PC-3 (cell line): ENCODE data around the gene TRAFD1. TPM values are rescaled to one million over a fixed set of nuclear protein-coding genes. Genes with fewer than 3 reads are reported as not detected.

Source experiments
- ATAC-seq: fragments of 200-7000 bp; cut with Tn5 transposase; 2 replicates; pipeline ENCODE4 v1.9.1; 2020; ENCODE audit warnings: mild to moderate bottlenecking, moderate library complexity
- BruUV-seq: library from RNA; stranded (reverse); fragments of 400-500 nt; replicated peaks from 2 replicates; lab custom pipeline; 2021; lab: Mats Ljungman, UMichigan
- CTCF ChIA-PET: fragments of 300-600 bp; sonication (Branson Sonifier 250); formaldehyde crosslinking; loops from one replicate; lab custom pipeline; 2022; ENCODE audit warnings: antibody characterized with exemption; lab: Charles Lee
- POLR2A ChIA-PET: fragments of 300-600 bp; sonication (Branson Sonifier 250); formaldehyde crosslinking; loops from one replicate; lab custom pipeline; 2022; ENCODE audit warnings: antibody characterized with exemption; ENCODE audit not compliant: unreplicated experiment; lab: Charles Lee
- DNase-seq: peaks from one replicate; pipeline ENCODE4 v3.0.0-alpha.2; 2015
- H2AFZ ChIP-seq: fragments of 300-600 bp; sonication (generic); 2 replicates; pipeline ENCODE4 v1.6.0; 2016; ENCODE audit warnings: antibody characterized with exemption, low read length
- H3F3A ChIP-seq: fragments of 300-600 bp; sonication (generic); one replicate; pipeline ENCODE4 v1.6.0; 2017; ENCODE audit warnings: antibody characterized with exemption, low read length, control low read depth, mild to moderate bottlenecking; ENCODE audit not compliant: unreplicated experiment
- H3K27ac ChIP-seq: fragments of 300-600 bp; sonication (generic); 2 replicates; pipeline ENCODE4 v1.5.1; 2016; ENCODE audit warnings: mild to moderate bottlenecking, low read length
- H3K27me3 ChIP-seq: fragments of 300-600 bp; sonication (generic); 2 replicates; pipeline ENCODE4 v1.6.1; 2016; ENCODE audit warnings: low read length, mixed read lengths
- H3K36me3 ChIP-seq: fragments of 300-600 bp; sonication (generic); 2 replicates; pipeline ENCODE4 v1.6.1; 2016; ENCODE audit warnings: low read depth, mixed run types, low read length, mixed read lengths
- H3K4me1 ChIP-seq: fragments of 300-600 bp; sonication (generic); 2 replicates; pipeline ENCODE4 v1.5.1; 2016; ENCODE audit warnings: low read length; ENCODE audit not compliant: insufficient read depth
- H3K4me2 ChIP-seq: fragments of 300-600 bp; sonication (generic); 2 replicates; pipeline ENCODE4 v1.6.0; 2016; ENCODE audit warnings: low read length
- H3K4me3 ChIP-seq: fragments of 300-600 bp; sonication (generic); 2 replicates; pipeline ENCODE4 v1.5.1; 2016; ENCODE audit warnings: mild to moderate bottlenecking, low read length, mixed read lengths
- H3K79me2 ChIP-seq: fragments of 300-600 bp; sonication (generic); 2 replicates; pipeline ENCODE4 v1.6.1; 2017; ENCODE audit warnings: low read length, mixed read lengths
- H3K9ac ChIP-seq: fragments of 300-600 bp; sonication (generic); 2 replicates; pipeline ENCODE4 v1.6.0; 2016; ENCODE audit warnings: mild to moderate bottlenecking, low read length
- H3K9me2 ChIP-seq: fragments of 300-600 bp; sonication (generic); replicated peaks from 2 replicates; pipeline ENCODE4 v1.6.1; 2016; ENCODE audit warnings: mixed run types, low read length, mixed read lengths
- H3K9me3 ChIP-seq: fragments of 300-600 bp; sonication (generic); 2 replicates; pipeline ENCODE4 v1.6.1; 2016; ENCODE audit warnings: low read length, mixed read lengths
- H4K20me1 ChIP-seq: fragments of 300-600 bp; sonication (generic); 2 replicates; pipeline ENCODE4 v1.6.1; 2016; ENCODE audit warnings: low read length, mixed read lengths
- CTCF ChIP-seq: fragments of 300-600 bp; sonication (generic); conservative IDR thresholded peaks from 2 replicates; pipeline ENCODE4 v1.5.1; 2017; ENCODE audit warnings: antibody characterized with exemption, low read depth, mild to moderate bottlenecking, low read length
- EZH2 ChIP-seq: fragments of 300-600 bp; sonication (generic); IDR thresholded peaks from one replicate; pipeline ENCODE4 v1.6.1; 2017; ENCODE audit warnings: antibody characterized with exemption, mild to moderate bottlenecking, low read length; ENCODE audit not compliant: unreplicated experiment
- EZH2phosphoT487 ChIP-seq: fragments of 300-600 bp; sonication (generic); IDR thresholded peaks from 2 replicates; pipeline ENCODE4 v1.6.1; 2018; ENCODE audit warnings: mild to moderate bottlenecking, antibody characterized with exemption, low read length, borderline replicate concordance
- intact Hi-C: fragments of 100-400 bp; cut with micrococcal nuclease; formaldehyde crosslinking; loops from 2 replicates; pipeline ENCODE4 v1.9.0; 2023
- total RNA-seq: library from RNA; depleted of rRNA; stranded (reverse); fragments of >200 nt; gene quantifications from 2 replicates; pipeline ENCODE4 v1.2.3, GENCODE V29; 2014

The TRAFD1 gene
- total RNA-seq, 1 experiment from 2014 or later, result 34.1 TPM

DNA sequence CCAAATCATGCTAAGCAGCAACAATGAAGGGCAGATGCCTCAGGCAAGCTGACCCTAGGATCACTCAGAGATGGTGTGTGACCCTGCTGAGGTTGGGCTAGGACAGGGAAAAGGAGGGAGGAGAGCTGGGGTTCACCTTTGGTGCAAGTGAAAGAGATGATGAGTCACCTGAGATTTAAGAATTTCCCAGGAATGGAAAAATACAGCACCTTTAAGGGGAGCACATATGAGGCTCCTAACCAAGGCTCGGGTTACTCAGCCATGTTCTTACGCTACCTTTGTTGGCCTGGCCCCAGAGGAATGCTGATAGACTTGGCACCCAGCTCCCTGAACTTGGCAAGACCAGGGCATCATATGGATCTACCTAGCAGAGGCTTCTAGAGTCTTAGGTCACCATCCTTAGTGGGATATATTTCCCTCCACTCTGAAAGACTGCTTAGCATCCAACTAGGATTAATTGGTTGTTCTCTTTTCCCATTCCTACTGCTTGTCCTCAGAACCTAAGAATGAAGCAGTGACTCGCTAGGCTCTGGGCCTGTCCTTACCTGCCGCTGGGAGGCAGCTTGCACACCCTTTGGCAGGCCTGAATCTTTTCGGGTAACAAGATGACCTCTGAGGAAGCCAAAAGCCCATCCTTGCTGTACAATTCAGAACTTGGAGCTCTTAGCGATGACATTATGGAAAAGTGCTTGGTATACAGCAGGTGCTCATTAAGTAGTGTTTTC, 12.8 kb upstream of the TRAFD1 start:
- no peak for TF ChIP-seq EZH2
- no peak; the same call in 1 of the 2 replicates for TF ChIP-seq CTCF
- TF ChIP-seq EZH2phosphoT487, result no peak
- ATAC-seq (peak; percentile 55), DNase-seq (peak; percentile 99)
- Histone ChIP-seq H3K27me3 (no peaks in the 10 kb centered on the region), H3K36me3 (no peaks in the 10 kb centered on the region), H3K9me2 (no peaks in the 10 kb centered on the region), H3K9ac (peak overlapping the region; percentile 74), H3K9me3 (no peaks in the 10 kb centered on the region), H3K79me2 (peaks cover 15% of the 10 kb centered on the region), H3K4me1 (peaks cover 33% of the 10 kb centered on the region), H3K4me3 (peak overlapping the region; percentile 29; the same call in 1 of the 2 replicates), H2AFZ (peak overlapping the region; percentile 22; the same call in 1 of the 2 replicates), H3K27ac (peak overlapping the region; percentile 93), H3F3A (peaks cover 9% of the 10 kb centered on the region), H3K4me2 (peak overlapping the region; percentile 72), H4K20me1 (no peaks in the 10 kb centered on the region)
- no TSS peak for BruUV-seq
- ChIA-PET POLR2A (no interaction called here), CTCF (interaction anchor here (0.5 to 1.5 kb wide), 6 partner anchors 9 to 275 kb away, joined by 4 to 17 read pairs (median 6); partner anchors contain the start of gene TRAFD1)
- intact Hi-C loops, result no loop called here

- H3K9me3 ChIP-seq, result no peaks in the 10 kb centered on the region
- TF ChIP-seq EZH2phosphoT487, result no peak
- no peak for TF ChIP-seq EZH2
- no peak for TF ChIP-seq CTCF
- DNase-seq (no peak), ATAC-seq (no peak)
- no peaks in the 10 kb centered on the region for H3K9me2 ChIP-seq
- H3K4me1 ChIP-seq, result peaks cover 40% of the 10 kb centered on the region
- H3K27ac ChIP-seq, result no peak overlapping the region
- no peak overlapping the region for H3K9ac ChIP-seq
- CTCF ChIA-PET, result no interaction called here
- H3K36me3 ChIP-seq, result no peaks in the 10 kb centered on the region
- no peak overlapping the region for H3K4me2 ChIP-seq
- intact Hi-C loops, result no loop called here
- H4K20me1 ChIP-seq, result no peaks in the 10 kb centered on the region
- no TSS peak for BruUV-seq
- POLR2A ChIA-PET, result no interaction called here
- no peak overlapping the region for H3K4me3 ChIP-seq
- peaks cover 11% of the 10 kb centered on the region for H3F3A ChIP-seq
- H3K27me3 ChIP-seq, result no peaks in the 10 kb centered on the region
- no peaks in the 10 kb centered on the region for H3K79me2 ChIP-seq
- H2AFZ ChIP-seq, result no peak overlapping the region
Observed at GRCh38 chr12:112115259-112116045, 9.9 kb upstream of the TRAFD1 start.
